Heart right ventricle (tissue), 16 donors: Measurements from ENCODE around the gene LDLRAD4. TPM values are rescaled to one million over a fixed set of nuclear protein-coding genes. Genes with fewer than 3 reads are reported as not detected.

Experiments
- ATAC-seq, 8 donors: fragments of 200-7000 bp; cut with Tn5 transposase; one replicate each; pipeline ENCODE4 v1.9.1; 2020; ENCODE audit warnings: mild to moderate bottlenecking in 8 of 8, moderate library complexity in 8 of 8, moderate number of reproducible peaks in 1 of 8
- DNase-seq, 2 donors: peaks; one replicate each; pipeline ENCODE4 v3.0.0-alpha.2; 2020
- H3K27ac ChIP-seq, 10 donors: fragments of 200-600 bp; sonication (generic) in 2 of 10; one replicate each; pipeline versions ENCODE4 v1.5.0 to v1.8.0; 2020 to 2022; ENCODE audit warnings: mild to moderate bottlenecking in 3 of 10
- H3K27me3 ChIP-seq, 7 donors: fragments of 200-600 bp; one replicate each; pipeline ENCODE4 v1.8.0; 2021 to 2022; ENCODE audit warnings: mild to moderate bottlenecking in 2 of 7
- H3K36me3 ChIP-seq, 9 donors: fragments of 200-600 bp; sonication (generic) in 1 of 9; one replicate each; pipeline versions ENCODE4 v1.5.0 to v1.8.0; 2020 to 2022; ENCODE audit warnings: mild to moderate bottlenecking in 2 of 9
- H3K4me1 ChIP-seq, 9 donors: fragments of 200-600 bp; sonication (generic) in 1 of 9; one replicate each; pipeline versions ENCODE4 v1.5.0 to v1.8.0; 2020 to 2022; ENCODE audit warnings: mild to moderate bottlenecking in 4 of 9
- H3K4me3 ChIP-seq, 10 donors: fragments of 200-600 bp; sonication (generic) in 2 of 10; one replicate each; pipeline versions ENCODE4 v1.5.0 to v1.8.0; 2020 to 2022; ENCODE audit warnings: mild to moderate bottlenecking in 7 of 10, moderate library complexity in 2 of 10
- H3K9me3 ChIP-seq, 11 donors: fragments of 200-600 bp in 10 of 11; sonication (generic) in 2 of 11; one replicate each; pipeline versions ENCODE4 v1.5.0 to v1.8.0; 2013 to 2022; ENCODE audit warnings: mild to moderate bottlenecking in 2 of 11, control low read depth in 1 of 11, moderate library complexity in 1 of 11
- WGBS, 2 donors: extraction: QIAGEN DNeasy Blood & Tissue Kit; methylation state at CpG; one replicate each; pipeline ENCODE4 v1.1.7; 2013; ENCODE audit warnings: inconsistent platforms in 1 of 2; 5-methylcytosine and 5-hydroxymethylcytosine counted together
- intact Hi-C, 10 donors: fragments of 100-400 bp; cut with DNase I; formaldehyde crosslinking; loops; one replicate each; pipeline versions ENCODE4 v1.11.1 to v1.14.2; 2022
- polyA plus RNA-seq, 2 donors: library from polyadenylated mRNA; stranded (reverse); fragments of 200-250 nt; gene quantifications; one replicate each; pipeline ENCODE4 v1.2.3, GENCODE V29; 2013
- total RNA-seq, 10 donors: library from RNA; stranded (reverse); fragmentation: NEBNext Ultra II Directional in 3 of 10; extraction: Animal tissue kit (Norgen Biotek cat#: 25700) in 3 of 10; gene quantifications; one replicate each; pipeline versions ENCODE4 v1.2.1 to v1.2.4, GENCODE V29; 2021 to 2023
- TF ChIP-seq, protein P1 (sequence below), 9 donors: fragments of 200-600 bp; sonication (generic) in 2 of 9; IDR thresholded peaks; one replicate each; pipeline versions ENCODE4 v1.5.0 to v1.8.0; 2021 to 2022; ENCODE audit warnings: antibody characterized with exemption in 9 of 9, mild to moderate bottlenecking in 5 of 9, moderate library complexity in 1 of 9
- donor health status: Arrhythmogenic right ventricular cardiomyopathy.
- donor health status: ischemic (EF 13 %, LVEDD 7.1; RV severe dilation, severe dysfunction).
- donor health status: healthy with polysubstance abuse.
- donor health status: DM: no; HTN: yes; CAD: no.
- donor health status: DM: no; HTN: no; CAD: no.
- donor health status: ischemic (EF 25% LVEDD 6.9; RV normal size, moderate dysfunction).
- donor health status: ischemic (EF 25% LVEDD 5.7; RV mildly dilated, moderate dysfunction).
- donor health status: healthy.
- donor health status: DM: yes; HTN: yes; CAD: no.
- donor health status: Ischemic cardiomyopathy.
- donor health status: ischemic (EF 35%, LVEDD 5.7; RV mildly dilated, moderate dysfunction).
- donor health status: nonischemic (EF 11% LVEDD 7.7; RV severe dilation, severe dysfunction).
- donor health status: DM: yes; HTN: yes; CAD: no.
- donor health status: PGD.
- donor health status: ischemic (EF 29% LVEDD 5.4; RV normal size, mild dysfunction).
- donor health status: nonischemic (EF 23%, LVEDD 6.1; RV moderate dilation, normal function).

The LDLRAD4 gene
- total and polyA plus RNA-seq, 12 donors, result 5.4 to 74.6 (median 34.6) TPM

DNA sequence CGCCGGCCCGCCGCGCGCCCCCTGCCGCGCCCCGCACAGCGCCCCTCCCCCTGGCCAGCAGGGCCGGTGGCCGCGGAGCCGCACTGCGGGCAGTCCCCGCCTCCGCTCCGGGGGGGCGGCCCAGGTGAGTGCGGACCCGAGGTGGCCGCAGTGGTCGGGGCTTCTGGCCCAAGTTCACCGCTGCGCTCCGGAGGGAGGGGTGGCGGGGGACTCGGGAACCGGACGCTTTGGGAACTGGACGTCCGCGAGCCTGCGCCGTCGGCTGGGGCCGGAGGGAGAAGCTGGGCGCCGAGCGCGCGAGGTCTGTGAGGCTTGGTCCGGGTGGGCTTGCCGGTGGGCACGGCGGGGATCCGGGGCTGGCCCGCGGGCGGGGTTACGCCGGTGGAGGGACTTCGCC, 591 bp upstream of the LDLRAD4 start:
- H3K27me3 ChIP-seq, result peaks cover 0 to 29% (median 0%) of the 10 kb centered on the region in 7 donors
- TF ChIP-seq, protein P1, sequence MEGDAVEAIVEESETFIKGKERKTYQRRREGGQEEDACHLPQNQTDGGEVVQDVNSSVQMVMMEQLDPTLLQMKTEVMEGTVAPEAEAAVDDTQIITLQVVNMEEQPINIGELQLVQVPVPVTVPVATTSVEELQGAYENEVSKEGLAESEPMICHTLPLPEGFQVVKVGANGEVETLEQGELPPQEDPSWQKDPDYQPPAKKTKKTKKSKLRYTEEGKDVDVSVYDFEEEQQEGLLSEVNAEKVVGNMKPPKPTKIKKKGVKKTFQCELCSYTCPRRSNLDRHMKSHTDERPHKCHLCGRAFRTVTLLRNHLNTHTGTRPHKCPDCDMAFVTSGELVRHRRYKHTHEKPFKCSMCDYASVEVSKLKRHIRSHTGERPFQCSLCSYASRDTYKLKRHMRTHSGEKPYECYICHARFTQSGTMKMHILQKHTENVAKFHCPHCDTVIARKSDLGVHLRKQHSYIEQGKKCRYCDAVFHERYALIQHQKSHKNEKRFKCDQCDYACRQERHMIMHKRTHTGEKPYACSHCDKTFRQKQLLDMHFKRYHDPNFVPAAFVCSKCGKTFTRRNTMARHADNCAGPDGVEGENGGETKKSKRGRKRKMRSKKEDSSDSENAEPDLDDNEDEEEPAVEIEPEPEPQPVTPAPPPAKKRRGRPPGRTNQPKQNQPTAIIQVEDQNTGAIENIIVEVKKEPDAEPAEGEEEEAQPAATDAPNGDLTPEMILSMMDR (IDR thresholded peaks at IDR 0.05), result peak in 1 of 9 donors; percentile 11
- peaks cover 10 to 55% (median 51%) of the 10 kb centered on the region in 9 donors for H3K4me1 ChIP-seq
- no peaks in the 10 kb centered on the region for H3K36me3 ChIP-seq
- H3K9me3 ChIP-seq, result no peaks in the 10 kb centered on the region
- intact Hi-C loops, result loop anchor here (2.0 to 10.0 kb wide), 20 partner anchors 69 to 587 kb away; partner anchors contain the start of genes FAM210A (in 2 of the 10) and RNMT (in 2 of the 10)
- DNase-seq (peak; percentile 43 to 53), ATAC-seq (peak in 5 of 8 donors; percentile 0 to 19 (median 4))
- H3K27ac ChIP-seq, result peak overlapping the region; percentile 82 to 98 (median 94)
- 0 to 1% methylated on average over 28 to 53 of the region's 53 CpGs for WGBS, 2 donors
- H3K4me3 ChIP-seq, result peak overlapping the region; percentile 57 to 96 (median 80)

- TF ChIP-seq, protein P1 (IDR thresholded peaks at IDR 0.05), result no peak
- no peaks in the 10 kb centered on the region for H3K36me3 ChIP-seq
- DNase-seq (no peak), ATAC-seq (no peak)
- WGBS, 2 donors, result 5 to 9% methylated on average over 15 of the region's 15 CpGs
- no peaks in the 10 kb centered on the region for H3K9me3 ChIP-seq
- H3K4me3 ChIP-seq, result peak overlapping the region; percentile 57 to 96 (median 80)
- H3K4me1 ChIP-seq, result peaks cover 17 to 65% (median 62%) of the 10 kb centered on the region in 9 donors
- intact Hi-C loops, result loop anchor here (2.0 to 10.0 kb wide), 17 partner anchors 68 to 586 kb away; partner anchors contain the start of genes FAM210A (in 2 of the 10) and RNMT (in 2 of the 10)
- peak overlapping the region; percentile 82 to 98 (median 94) for H3K27ac ChIP-seq
- peaks cover 0 to 29% (median 0%) of the 10 kb centered on the region in 7 donors for H3K27me3 ChIP-seq
These were observed 437 bp downstream of the LDLRAD4 start for GRCh38 chr18:13218997-13219396.

GRCh38 chr18:13219593-13220159, 1.1 kb downstream of the LDLRAD4 start:
- Histone ChIP-seq H3K4me3 (peak overlapping the region in 9 of 10 donors; percentile 57 to 96 (median 79)), H3K4me1 (peaks cover 23 to 72% (median 67%) of the 10 kb centered on the region in 9 donors), H3K9me3 (no peaks in the 10 kb centered on the region), H3K27me3 (peaks cover 0 to 29% (median 0%) of the 10 kb centered on the region in 7 donors), H3K27ac (peak overlapping the region; percentile 82 to 98 (median 94)), H3K36me3 (no peaks in the 10 kb centered on the region)
- TF ChIP-seq, protein P1 (IDR thresholded peaks at IDR 0.05), result no peak
- DNase-seq, result no peak
- 12 to 21% methylated on average over 4 of the region's 4 CpGs for WGBS, 2 donors
- intact Hi-C loops, result loop anchor here (2.0 to 10.0 kb wide), 21 partner anchors 48 to 585 kb away; partner anchors contain the start of genes FAM210A (in 2 of the 10) and RNMT (in 2 of the 10)
- ATAC-seq, result no peak

GRCh38 chr18:13220361-13220991, 1.9 kb downstream of the LDLRAD4 start:
- peaks cover 24 to 80% (median 70%) of the 10 kb centered on the region in 9 donors for H3K4me1 ChIP-seq
- DNase-seq (peak; percentile 34 to 36), ATAC-seq (peak in 5 of 8 donors; percentile 0 to 25 (median 5))

More at GRCh38 chr18:13220361-13220991, 1.9 kb downstream of the LDLRAD4 start:
- peak overlapping the region in 9 of 10 donors; percentile 20 to 96 (median 79) for H3K4me3 ChIP-seq
- peak overlapping the region; percentile 69 to 97 (median 92) for H3K27ac ChIP-seq
- intact Hi-C loops, result loop anchor here in 5 of 10 donors (5.0 to 10.0 kb wide), 6 partner anchors 47 to 157 kb away; no protein-coding TSS in a partner anchor
- no peaks in the 10 kb centered on the region for H3K36me3 ChIP-seq
- no peaks in the 10 kb centered on the region for H3K9me3 ChIP-seq
- TF ChIP-seq, protein P1 (IDR thresholded peaks at IDR 0.05), result no peak
- 25 to 30% methylated on average over 10 of the region's 10 CpGs for WGBS, 2 donors
- H3K27me3 ChIP-seq, result peaks cover 0 to 29% (median 0%) of the 10 kb centered on the region in 7 donors
